DMS53 treated with DMSO at 0.1 percent for 48 hours (cell line): ENCODE data around the gene GYPC.
"Not testable (repeated sequence)": the region's sequence is repeated elsewhere in the genome, so short reads cannot be mapped to it uniquely, and the experiment has no call there.

ENCODE experiments used
- DNase-seq: peaks from one replicate; lab custom pipeline; 2025; ENCODE audit not compliant: unreplicated experiment; lab: John Stamatoyannopoulos, UW

GYPC gene

DNA sequence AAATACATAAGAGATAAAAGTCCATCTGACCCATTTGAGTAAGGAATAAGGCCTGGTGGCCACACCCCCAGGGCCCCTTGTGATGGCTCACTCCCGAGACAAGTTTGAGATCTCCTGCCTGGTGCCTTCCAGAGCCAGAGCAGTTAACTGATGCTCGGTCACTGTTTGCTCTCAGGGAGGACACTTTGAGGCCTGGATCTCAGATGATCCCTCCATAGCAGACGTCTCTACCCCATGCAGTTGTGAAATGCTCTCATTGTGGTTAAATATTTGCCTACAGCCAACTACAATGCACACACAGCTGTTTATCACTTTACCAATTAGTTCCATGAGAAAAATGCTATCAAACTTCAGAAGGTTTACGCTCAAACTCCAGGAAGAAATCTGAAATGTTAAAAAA, 12.3 kb downstream of the GYPC start:
- no peak for DNase-seq

DNA sequence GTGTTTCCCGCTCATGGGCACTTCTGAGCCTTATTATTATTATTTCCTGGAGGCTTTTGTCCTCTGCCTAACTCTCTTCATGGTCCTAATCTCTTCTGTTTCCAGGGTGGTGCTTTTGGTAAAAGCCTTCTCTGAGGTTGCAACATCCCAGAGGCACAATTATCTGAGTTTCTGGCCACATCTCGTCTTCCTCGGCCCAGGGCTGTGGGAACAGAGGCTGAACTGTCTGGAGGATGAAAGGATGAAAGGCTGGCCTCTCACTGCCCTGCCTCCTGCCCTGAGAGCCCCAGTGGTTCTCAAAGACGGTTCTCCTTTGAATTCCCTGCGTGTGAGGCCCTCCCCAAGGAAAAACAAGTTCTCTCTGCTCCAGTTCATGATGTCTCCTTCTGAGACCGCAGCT, 13.8 kb downstream of the GYPC start:
- no peak for DNase-seq

DNA sequence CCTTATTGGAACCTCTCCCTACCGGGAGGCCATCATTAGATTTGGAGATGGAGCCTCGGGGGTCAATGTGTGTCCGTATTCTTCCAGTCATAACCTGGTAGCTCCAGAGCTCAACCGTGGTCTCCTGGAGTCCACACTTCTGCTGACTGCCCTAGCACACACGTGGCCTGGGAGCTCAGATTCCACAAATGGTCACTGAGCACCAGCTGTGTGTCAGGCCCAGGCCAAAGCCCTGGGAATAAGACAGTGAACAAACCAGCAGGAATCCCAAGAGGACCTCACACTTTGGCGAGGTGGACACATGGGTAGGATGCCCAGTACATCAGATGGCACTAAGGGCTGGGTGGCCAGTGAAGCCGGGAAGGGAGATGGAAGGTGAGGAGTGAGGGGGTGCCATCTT, 15.5 kb downstream of the GYPC start:
- no peak for DNase-seq

DNA sequence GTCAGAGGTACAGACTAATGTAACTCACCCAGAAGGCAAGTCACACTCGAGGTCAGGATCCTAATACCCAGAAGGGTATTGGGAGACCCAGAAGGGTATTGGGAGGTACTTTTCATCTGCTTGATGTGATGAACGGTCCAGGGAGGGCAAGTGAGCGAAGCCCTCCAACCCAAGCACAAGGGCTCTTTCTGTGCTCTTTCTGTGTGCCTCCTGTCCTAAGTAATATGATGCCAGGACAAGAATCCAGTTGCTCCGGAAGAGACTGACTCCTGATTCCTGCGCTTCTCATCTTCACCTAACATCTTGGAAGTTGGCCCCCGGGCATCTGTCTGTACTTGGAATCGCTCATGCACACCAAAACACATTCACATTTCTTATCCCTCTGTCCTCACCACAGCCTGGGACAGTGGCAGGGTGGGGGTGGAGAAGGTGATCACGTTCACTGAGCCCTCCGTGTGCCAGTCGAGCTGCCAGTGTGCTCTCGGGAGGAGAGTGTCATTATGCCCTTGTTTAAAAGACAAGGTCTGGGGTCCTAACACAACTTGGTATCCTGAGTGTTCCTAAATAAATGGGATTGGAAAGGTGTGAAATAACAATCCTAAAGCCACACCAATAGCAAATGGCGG, 17.1 kb downstream of the GYPC start:
- DNase-seq: no peak

DNA sequence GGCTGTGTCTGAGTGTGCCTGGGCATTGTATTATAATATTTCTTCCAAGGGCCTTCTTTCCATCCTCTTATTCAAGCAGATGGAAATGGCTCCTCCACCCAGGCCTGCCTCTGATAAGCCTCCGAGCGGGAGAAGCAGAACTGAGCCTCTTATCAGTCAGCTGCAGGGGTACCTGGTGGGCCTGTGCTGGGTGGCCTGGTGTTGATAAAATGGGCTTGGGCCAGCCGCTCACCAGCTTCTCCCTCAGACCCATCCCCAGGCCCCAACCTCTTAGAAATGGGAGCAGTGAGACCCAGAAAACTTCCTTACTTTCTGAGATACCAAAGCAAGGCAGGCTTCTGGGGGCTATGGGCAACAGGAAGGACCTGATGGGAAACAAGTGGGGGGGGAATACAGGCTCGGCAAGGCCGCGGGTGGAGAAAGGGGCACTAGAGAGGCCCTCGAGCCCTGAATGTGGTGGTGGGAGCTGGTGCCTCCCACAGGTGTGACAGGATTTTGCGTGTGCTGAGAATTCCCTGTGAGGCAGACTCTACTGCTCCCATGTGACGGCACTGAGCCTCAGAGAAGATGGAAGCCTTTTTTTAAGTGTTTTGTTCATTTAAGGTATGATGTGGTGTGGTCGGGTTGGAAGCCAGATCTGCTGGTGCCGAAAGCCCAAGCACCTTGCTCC, 18.3 kb downstream of the GYPC start:
- DNase-seq: no peak

DNA sequence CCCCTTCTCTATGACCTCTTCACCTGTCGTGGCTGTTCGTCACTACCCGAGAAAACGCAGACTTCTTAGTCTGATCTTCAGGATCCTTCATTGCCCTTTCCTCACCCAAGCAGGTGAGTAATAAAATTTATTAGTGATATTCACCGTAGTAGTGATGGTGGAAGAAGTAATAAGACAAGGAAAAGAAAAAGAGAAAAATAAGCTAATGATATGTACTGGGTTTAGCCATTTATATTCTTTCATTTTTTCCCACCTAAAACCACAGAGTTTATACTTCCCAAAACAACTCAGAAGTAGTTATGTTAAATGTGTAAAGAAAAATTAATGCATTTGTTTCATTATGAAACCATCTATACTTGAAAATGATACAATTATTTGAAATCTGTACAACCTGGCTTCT, 19.7 kb downstream of the GYPC start:
- DNase-seq: no peak

DNA sequence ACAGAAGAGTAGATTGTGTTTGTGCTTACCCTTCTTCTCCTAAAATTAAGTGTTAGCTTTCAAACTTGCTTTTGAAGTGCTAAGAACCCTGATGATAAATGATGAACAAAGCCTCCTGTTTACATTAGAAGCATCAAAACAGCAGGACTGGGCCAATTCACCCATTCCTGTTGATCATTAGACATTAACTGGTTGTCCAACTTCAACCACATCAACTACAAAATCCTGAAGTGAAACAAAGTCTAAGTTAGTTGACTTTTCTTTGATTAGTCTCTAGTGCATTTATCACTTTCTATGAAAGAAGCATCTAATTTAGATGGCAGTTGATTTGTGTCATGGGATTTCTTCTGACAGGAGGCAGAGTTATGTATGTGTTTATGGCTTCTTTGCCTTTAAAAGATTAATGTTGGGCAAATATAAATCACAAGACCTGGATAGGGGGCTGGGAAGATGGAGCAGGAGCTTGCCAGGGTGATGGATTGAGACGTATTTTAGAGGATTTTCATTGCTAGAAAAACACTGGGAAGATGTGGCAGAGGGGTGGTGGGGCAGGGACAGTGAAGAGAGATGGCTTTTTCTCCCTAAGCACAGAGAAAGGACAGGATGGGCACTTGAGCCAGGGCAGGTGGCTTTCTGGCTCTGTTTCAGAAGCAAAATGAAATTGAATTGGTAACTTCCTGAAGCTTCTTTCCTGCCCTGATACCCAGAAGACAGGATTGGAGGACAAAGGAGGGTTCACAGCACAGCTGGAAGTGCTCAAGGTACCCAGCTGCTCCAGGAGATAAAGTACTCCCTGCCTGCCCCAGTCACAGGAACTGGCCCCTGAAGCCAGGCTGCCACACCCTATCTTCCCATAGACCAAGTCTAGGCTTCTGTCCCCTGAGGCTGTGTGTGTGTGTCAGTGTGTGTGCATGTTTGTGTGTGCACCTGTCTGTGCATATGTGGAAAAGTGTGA, 20.5 kb downstream of the GYPC start:
- no peak for DNase-seq

DNA sequence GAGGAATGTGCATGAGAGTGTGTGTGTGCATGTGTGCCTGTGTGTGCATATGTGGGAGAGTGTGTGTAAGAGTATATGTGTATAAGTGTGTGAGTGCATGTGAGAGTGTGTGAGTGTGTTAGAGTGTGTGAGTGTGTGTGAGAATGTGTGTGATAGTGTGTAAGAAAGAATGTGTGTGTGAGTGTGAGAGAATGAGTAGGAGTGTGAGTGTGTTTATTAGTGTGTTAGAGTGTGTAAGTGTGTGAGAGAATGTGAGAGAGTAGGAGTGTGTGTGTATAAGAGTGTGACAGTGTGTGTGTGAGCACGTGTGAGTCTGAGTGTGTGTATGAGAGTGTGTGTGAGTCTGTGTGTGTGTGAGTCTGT, 21.2 kb downstream of the GYPC start:
- DNase-seq: no peak

DNA sequence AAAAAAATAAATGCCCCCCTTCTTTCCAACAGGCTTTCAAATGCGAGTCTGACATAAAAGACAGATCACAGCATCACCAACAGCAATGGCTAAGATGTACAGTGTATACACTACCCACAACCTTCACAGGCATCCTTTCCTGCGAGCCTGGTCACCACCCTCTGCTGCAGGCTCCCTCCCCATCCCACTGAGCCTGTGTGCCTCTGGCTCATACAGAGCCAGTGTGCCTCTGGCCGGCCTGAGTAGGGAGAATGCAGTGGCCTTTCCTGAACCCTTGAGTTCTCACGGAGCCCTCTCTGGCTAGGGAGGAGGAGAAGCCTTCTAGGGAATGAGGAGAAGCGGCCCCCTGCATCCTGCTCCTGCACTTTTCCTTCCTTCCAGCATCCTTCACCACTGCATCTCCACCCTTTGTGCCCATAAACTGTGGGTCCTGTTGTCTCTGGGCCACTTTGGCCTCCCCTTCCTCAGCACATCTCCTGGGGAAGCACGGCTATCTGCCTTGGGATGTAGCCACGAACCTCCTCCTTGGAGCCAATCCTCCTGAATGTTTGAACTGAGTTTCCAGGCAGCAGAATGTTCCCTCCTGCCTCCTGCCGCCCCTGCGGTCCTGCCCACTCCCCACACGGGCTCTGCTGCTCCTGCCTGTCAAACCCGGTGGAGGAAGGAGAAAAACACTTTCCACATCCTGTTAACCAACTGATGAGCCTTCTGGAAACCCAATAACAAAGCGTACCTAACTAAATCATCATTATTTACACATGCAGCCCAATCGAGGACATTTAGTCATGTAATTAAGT, 22.5 kb downstream of the GYPC start:
- DNase-seq: no peak

DNA sequence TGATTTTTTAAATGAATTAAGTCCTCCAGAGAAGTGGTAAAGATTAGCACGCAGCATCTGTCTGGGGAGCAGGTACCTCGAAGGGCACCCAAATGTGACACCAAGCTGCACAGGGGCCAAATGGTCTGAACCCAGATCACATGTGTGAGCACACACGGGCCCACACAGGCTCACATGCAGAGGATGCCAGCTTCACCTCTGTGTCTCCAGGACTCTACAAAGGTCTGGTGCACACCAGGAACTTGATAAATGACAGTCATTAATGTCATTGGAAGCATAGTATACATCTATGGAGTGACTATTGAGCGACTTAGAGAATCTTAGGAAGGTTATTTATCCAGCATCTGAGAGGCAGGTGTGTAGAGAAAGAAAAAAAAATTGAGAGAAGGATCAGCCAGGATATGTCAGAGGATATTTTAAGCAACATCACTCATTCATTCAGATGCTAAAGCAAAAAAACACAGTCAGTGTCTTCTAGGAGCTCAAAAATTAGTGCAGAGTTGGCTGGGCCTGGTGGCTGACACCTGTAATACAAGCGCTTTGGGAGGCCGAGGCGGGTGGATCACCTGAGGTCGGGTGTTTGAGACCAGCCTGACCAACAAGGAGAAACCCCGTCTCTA, 23.2 kb downstream of the GYPC start:
- DNase-seq: no peak

DNA sequence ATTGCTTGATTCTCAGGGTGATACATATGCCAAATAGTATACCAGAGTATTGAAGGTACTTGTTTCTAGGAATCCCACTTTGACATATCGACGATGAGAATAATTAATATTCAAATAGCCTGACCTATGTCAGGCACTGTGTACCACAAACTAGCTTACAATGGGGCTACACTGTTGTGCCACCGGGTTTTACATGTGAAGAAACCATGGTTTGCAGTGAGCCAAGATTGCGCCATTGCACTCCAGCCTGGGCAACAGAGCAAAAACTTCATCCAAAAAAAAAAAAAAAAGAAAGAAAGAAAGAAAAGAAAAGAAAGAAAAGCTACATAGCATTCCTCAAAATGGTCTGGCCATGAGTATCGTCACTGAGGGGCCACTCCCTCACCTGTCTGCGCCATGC, 25.5 kb downstream of the GYPC start:
- DNase-seq: no peak

DNA sequence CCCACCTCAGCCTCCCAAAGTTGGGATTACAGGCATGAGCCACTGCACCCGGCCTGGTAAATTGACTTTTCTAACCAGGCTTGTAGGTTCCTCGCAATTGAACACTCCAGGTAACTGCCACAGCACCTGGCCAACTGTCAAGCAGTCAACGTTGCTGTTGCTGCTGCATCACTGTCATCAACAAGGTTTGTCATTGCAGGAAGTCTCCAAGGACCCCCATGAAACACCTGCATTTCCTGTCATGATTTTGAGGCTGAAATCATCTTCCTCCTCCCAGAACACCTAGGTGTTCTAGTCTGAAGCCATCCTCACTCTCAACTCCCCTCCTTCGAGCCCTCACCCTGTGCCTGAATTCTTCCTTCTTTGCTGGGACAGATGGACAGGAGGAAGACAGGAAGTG, 29.7 kb downstream of the GYPC start:
- DNase-seq: no peak

DNA sequence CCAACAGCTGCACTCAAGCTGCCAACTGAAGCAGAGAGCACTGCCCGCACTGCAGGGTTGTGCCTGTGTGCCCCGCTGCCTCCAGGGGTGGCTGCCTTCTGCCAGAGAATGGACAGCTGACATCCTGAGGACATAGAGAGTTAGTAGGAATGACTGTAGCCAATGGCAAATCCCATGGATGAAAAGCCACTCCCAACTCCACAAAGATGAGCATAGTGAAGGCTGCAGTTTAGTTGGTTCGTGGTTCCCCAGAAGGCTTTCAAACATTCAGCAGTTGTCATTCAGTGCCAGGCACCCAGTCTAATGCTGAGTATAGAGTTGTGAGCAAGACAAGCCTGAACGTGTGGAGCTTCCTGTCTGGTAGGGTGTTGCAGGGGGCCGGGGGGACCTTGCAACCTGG, 30.3 kb downstream of the GYPC start:
- no peak for DNase-seq

DNA sequence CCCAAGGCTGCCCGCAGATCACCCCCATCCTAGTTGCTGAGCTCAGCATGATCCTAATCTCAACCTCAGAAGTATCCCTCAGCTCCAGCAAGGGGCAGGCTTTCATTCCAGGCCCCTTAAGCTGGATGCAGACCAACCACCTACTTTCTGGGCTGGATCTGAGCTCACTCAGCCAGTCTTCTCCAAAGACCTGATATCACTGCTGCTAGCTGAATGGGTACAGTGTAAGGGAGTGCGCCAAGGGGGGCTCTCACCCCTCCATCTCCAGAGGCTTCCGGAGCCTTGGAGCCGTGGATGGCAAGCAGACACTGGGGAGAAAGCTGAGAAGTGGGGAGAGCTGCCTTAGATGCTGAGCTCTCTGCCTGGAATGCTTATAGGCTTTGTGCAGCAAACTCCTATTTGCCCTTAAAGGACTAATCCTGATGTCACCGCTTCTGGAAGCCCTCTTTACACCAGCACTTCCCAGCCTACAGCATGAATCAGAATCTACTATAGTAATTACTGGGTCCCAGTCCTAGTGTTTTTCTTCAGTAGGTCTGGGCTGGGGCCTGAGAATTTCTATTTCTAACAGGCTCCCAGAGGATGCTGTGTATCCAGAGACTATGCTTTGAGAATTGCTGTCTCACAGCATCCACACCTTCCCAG, 31.0 kb downstream of the GYPC start:
- DNase-seq: no peak

DNA sequence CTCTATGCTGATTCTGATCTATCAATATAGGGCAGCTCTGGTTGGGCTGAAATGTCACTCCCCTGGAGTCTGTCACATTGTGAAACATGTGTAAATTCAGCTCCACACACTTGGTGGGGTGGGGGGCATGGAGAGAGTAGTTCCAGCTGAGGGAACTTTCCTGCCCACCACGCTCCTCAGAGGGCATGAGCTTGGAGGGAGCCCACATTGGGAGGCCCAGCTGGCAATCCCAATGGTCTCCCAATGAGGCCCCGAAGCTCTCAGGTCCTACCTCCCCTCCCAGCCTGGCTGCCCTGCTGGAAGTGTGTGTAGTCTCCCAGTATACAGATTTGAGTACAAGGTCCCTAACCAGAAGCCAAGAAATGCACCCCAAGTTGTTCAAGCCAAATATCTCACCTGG, 31.5 kb downstream of the GYPC start:
- DNase-seq: no peak

DNA sequence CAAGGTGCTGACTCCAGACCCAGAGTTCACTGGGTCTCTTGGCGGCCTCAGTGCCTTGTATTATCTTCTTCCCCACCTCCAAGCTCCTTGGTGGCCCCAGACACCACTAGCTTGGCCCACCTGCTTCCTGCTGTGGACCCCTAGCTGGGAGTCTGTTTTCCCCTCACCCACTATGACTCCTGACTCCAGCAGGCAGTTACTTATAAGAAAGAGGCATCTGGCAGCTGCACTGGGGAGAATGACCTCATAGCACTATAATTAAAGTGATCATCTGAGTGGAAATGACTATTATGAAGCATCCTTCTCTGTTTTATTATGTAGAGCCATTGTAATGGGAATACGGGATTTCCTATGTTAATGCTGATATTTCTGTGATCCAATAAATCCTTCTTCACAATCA, 32.6 kb downstream of the GYPC start:
- DNase-seq: not testable (repeated sequence)

DNA sequence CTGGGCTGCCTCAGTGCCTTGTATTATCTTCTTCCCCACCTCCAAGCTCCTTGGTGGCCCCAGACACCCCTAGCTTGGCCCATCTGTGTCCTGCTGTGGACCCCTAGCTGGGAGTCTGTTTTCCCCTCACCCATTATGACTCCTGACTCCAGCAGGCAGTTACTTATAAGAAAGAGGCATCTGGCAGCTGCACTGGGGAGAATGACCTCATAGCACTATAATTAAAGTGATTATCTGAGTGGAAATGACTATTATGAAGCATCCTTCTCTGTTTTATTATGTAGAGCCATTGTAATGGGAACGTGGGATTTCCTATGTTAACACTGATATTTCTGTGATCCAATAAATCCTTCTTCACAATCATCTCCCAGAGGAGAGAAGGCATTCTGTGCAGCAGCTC, 36.3 kb downstream of the GYPC start:
- not testable (repeated sequence) for DNase-seq

DNA sequence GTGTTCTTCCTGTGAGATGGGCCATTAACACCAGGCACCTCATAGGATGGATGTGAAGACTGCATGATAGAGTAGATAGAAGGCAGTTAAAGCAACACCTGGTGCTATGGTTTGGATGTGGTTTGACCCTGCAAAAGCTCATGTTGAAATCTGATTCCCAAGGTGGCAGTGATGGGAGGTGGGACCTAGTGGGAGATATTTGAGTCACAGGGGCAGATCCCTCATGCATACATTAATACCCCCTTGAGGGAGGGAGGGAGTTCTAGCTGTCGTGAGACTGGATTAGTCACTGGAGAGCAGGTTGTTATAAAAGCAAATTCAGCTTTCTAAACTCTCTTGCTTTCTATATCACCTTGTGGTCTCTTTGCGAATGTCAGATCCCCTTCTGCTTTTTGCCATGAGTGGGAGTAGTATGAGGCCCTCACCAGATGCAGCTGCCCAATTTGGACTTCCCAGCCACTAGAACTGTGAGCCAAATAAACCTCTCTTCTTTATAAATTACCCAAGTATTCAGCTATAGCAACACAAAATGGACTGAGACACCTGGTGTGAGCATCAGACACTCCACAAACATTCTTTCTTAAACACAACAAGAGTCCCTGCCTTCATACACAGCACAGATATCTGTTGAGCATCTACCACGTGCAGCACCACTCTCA, 37.1 kb downstream of the GYPC start:
- DNase-seq: not testable (repeated sequence)

DNA sequence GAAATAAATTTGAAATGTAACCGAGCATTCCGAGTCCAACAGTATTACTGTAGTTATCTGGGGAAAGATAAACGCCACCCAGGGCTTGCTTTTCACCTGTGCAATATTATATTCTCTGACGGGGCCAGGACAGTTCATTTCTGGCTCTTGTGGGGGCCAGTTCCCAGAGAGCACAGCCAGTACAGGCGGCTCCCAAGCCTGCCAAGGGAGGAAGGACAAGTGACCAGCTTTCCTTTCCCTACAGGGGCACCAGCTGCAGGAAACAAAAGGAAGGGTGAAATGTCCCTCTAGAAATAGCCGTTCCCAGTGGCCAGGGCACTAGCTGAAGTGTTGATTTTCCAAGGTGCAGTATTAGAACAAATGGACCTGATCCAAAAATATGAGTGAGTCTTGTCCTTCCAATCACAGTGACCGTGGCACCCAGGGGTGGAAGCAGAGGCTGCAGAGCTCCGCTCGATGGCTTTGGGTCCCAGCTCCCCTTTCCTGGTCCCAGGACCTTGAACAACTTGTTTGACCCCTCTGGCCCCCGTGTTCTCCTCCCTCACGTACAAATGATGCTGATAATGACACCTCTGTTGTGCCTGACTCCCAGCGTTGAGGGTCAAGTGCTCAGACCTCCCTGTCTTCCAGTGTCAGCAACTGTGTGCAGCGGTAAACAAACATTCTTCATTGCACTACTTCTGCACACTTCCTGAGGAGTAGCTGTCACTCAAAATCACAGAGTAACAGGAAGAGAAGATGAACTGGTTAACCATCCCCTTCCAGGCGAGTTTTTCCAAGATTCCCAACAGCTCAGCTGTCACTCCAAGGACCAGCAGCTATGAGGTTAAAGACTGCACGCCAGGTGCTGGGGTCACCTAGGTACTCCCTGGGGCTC, 40.9 kb downstream of the GYPC start:
- no peak for DNase-seq
